HepG2 (cell line): ENCODE measurements around the gene SCAMP3. TPM values are rescaled to one million over a fixed set of nuclear protein-coding genes. Genes with fewer than 3 reads are reported as not detected.

Experiments
- ARID4A ChIP-seq: sonication (generic); formaldehyde crosslinking; IDR thresholded peaks from 2 replicates; pipeline ENCODE4 v1.5.0; 2020; ENCODE audit warnings: mild to moderate bottlenecking, missing genetic modification reagents, borderline replicate concordance
- ARNT ChIP-seq: fragments of 450-650 bp; IDR thresholded peaks from 2 replicates; pipeline ENCODE4 v1.6.1; 2017
- CCAR2 ChIP-seq: fragments of 200-400 bp; formaldehyde crosslinking; optimal IDR thresholded peaks from 2 replicates; pipeline ENCODE3; 2018; ENCODE audit warnings: low read depth, mild to moderate bottlenecking, low read length, moderate library complexity
- EZH2 ChIP-seq: conservative IDR thresholded peaks from 2 replicates; pipeline ENCODE4 v1.6.1; 2012; ENCODE audit warnings: mild to moderate bottlenecking, low read depth, low read length, moderate library complexity
- FOXO1 ChIP-seq: sonication (generic); formaldehyde crosslinking; IDR thresholded peaks from 2 replicates; pipeline ENCODE4 v1.4.0; 2020; ENCODE audit warnings: missing genetic modification reagents
- GFI1 ChIP-seq: sonication (generic); formaldehyde crosslinking; IDR thresholded peaks from 2 replicates; pipeline ENCODE4 v1.5.0; 2020; ENCODE audit warnings: missing genetic modification reagents, mild to moderate bottlenecking, borderline replicate concordance
- KDM1A ChIP-seq: IDR thresholded peaks from 2 replicates; pipeline ENCODE4 v1.6.1; 2016; ENCODE audit warnings: missing compliant biosample characterization
- MTF2 ChIP-seq: sonication (generic); formaldehyde crosslinking; IDR thresholded peaks from 2 replicates; pipeline ENCODE4 v1.5.0; 2020; ENCODE audit warnings: missing genetic modification reagents, borderline replicate concordance
- POLR2AphosphoS2 ChIP-seq: IDR thresholded peaks from 2 replicates; pipeline ENCODE4 v1.6.1; 2011; ENCODE audit warnings: low read depth, low read length, improper control_type of control experiment
- POLR2G ChIP-seq: fragments of 200-400 bp; formaldehyde crosslinking; IDR thresholded peaks from 2 replicates; pipeline ENCODE4 v1.6.1; 2018; ENCODE audit warnings: mild to moderate bottlenecking, low read depth, low read length, moderate library complexity
- RAD21 ChIP-seq: fragments of 450-650 bp; formaldehyde crosslinking; IDR thresholded peaks from 2 replicates; pipeline ENCODE4 v1.5.0; 2020; ENCODE audit warnings: mild to moderate bottlenecking
- SOX6 ChIP-seq, 2 experiments: fragments of 450-650 bp in 1 of 2; sonication (generic) in 1 of 2; formaldehyde crosslinking in 1 of 2; IDR thresholded peaks; 2 replicates each; pipeline versions ENCODE4 v1.4.0 to v1.6.1; 2017 to 2020; ENCODE audit warnings: antibody characterized with exemption in 1 of 2, mild to moderate bottlenecking in 1 of 2, missing genetic modification reagents in 1 of 2
- SRF ChIP-seq: IDR thresholded peaks from 2 replicates; pipeline ENCODE4 v1.6.1; 2011; ENCODE audit warnings: mild to moderate bottlenecking, low read depth, low read length, moderate library complexity
- THAP11 ChIP-seq: IDR thresholded peaks from 2 replicates; pipeline ENCODE4 v1.6.1; 2016; ENCODE audit warnings: missing biosample characterization, missing genetic modification reagents
- WIZ ChIP-seq: sonication (generic); formaldehyde crosslinking; IDR thresholded peaks from 2 replicates; pipeline ENCODE4 v1.5.1; 2020; ENCODE audit warnings: mild to moderate bottlenecking, missing genetic modification reagents
- ZBTB20 ChIP-seq: sonication (generic); formaldehyde crosslinking; IDR thresholded peaks from 2 replicates; pipeline ENCODE4 v1.8.1; 2023; ENCODE audit warnings: missing genetic modification reagents, low read depth, mild to moderate bottlenecking, borderline replicate concordance
- ZBTB34 ChIP-seq: sonication (generic); formaldehyde crosslinking; IDR thresholded peaks from 2 replicates; pipeline ENCODE4 v1.8.0; 2022; ENCODE audit warnings: mild to moderate bottlenecking, missing genetic modification reagents
- ZNF225 ChIP-seq: sonication (generic); formaldehyde crosslinking; IDR thresholded peaks from 2 replicates; pipeline ENCODE4 v1.4.0; 2020; ENCODE audit warnings: mild to moderate bottlenecking, missing genetic modification reagents
- ZNF264 ChIP-seq: sonication (generic); formaldehyde crosslinking; IDR thresholded peaks from 2 replicates; pipeline ENCODE4 v1.4.0; 2020; ENCODE audit warnings: missing genetic modification reagents
- ZNF30 ChIP-seq: sonication (generic); formaldehyde crosslinking; IDR thresholded peaks from 2 replicates; pipeline ENCODE4 v1.5.0; 2020; ENCODE audit warnings: mild to moderate bottlenecking, missing genetic modification reagents
- ZNF337 ChIP-seq: sonication (generic); formaldehyde crosslinking; IDR thresholded peaks from 2 replicates; pipeline ENCODE4 v1.5.1; 2020; ENCODE audit warnings: missing genetic modification reagents, low read depth, mild to moderate bottlenecking, borderline replicate concordance
- ZNF563 ChIP-seq: sonication (generic); formaldehyde crosslinking; IDR thresholded peaks from 2 replicates; pipeline ENCODE4 v1.8.0; 2022; ENCODE audit warnings: mild to moderate bottlenecking, moderate library complexity, missing genetic modification reagents
- ZNF598 ChIP-seq: sonication (generic); formaldehyde crosslinking; IDR thresholded peaks from 2 replicates; pipeline ENCODE4 v1.5.1; 2020; ENCODE audit warnings: mild to moderate bottlenecking, missing genetic modification reagents, borderline replicate concordance
- ZNF674 ChIP-seq: sonication (generic); formaldehyde crosslinking; IDR thresholded peaks from 2 replicates; pipeline ENCODE4 v1.5.0; 2020; ENCODE audit warnings: low read depth, mild to moderate bottlenecking, missing genetic modification reagents
- ZNF839 ChIP-seq: sonication (generic); formaldehyde crosslinking; IDR thresholded peaks from 2 replicates; pipeline ENCODE4 v1.4.0; 2020; ENCODE audit warnings: missing genetic modification reagents, mild to moderate bottlenecking, borderline replicate concordance
- polyA plus RNA-seq, 8 experiments: library from polyadenylated mRNA; depleted of rRNA in 3 of 8; stranded (reverse) in 7 of 8; unstranded in 1 of 8; fragments of >200 nt; fragmentation: Illumina TruSeq in 4 of 8; extraction: Trizol in 4 of 8; gene quantifications; 2 replicates each; pipeline versions ENCODE4 v1.2.1 to v1.2.3, GENCODE V29; 2011 to 2016; ENCODE audit warnings: low read depth in 4 of 8, missing spikeins in 1 of 8, mixed read lengths in 1 of 8; ENCODE audit not compliant: insufficient read depth in 1 of 8
- total RNA-seq, 5 experiments: library from RNA; depleted of rRNA; stranded (reverse); fragments of >200 nt; fragmentation: Illumina TruSeq; extraction: Trizol; gene quantifications; 2 replicates each; pipeline ENCODE4 v1.2.3, GENCODE V29; 2016; ENCODE audit warnings: low read depth in 1 of 5

The SCAMP3 gene
- total and polyA plus RNA-seq, 2 of the 13 experiments (the other 11 are each of a cell fraction or from before 2014, with no cell fraction given) = 46.8 to 83.3 TPM

DNA sequence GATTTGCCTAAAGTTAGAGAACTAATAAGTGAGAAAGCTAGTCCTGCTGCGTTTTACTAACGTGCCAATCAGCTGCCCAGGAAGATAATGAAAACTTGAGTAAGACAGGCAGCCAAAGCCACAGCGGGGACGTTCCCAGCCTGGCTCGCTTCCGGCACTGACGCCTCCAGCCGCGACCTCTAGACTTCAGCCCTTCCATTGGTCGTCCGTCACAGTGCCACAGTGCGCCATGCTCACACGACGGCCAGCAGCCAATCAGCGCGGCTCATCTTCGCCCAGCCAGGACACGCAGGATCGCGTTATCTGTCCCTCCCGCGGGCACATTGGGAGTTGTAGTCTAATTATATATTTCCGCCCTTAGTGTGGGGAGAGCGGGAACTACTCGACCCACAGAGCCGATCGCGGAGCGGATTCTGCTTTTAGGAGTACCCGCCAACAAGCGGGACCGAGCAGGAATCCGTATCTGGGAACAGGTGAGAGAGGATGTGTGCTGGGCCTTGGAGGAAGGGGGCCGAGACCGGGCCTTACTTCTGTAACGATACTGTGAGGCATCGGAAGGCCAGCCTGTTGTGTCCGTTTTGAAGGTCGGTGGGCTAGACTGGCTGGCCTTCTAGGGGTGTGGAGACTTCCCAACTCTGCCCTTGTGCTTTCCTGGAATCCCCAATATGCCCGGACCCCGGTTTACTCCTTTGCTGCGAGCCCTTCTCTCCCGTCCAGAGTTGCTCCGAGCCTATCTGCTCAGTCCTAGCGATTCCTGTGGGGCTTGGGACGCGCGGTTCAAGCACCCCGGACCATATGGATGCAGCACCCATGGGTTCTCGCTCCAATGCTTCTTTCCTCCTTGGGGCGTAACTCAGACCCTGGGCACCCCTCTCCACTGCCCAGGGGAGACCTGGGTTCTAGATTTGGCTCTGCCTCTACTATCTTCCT lies 46.6 kb upstream of the SCAMP3 start, which contains the start of gene FDPS (continued):
- TF ChIP-seq ARID4A (CRISPR knock-in tag) = peak; percentile 87; the same call in 1 of the 2 replicates
- no peak for TF ChIP-seq SOX6 (IDR thresholded peaks at IDR 0.05)
- TF ChIP-seq SOX6 (CRISPR knock-in tag; IDR thresholded peaks at IDR 0.05) = peak; percentile 47
- 0 out of 2 replicates have a peak, but pooled peaks have one; percentile 29 for TF ChIP-seq ZNF264 (CRISPR knock-in tag)
- TF ChIP-seq KDM1A (CRISPR knock-in tag) = no peak
- TF ChIP-seq GFI1 = 0 out of 2 replicates have a peak, but pooled peaks have one; percentile 50
- TF ChIP-seq ZNF30 (CRISPR knock-in tag) = no peak
- TF ChIP-seq ZNF225 (CRISPR knock-in tag) = 0 out of 2 replicates have a peak, but pooled peaks have one; percentile 30
- TF ChIP-seq ZNF337 (CRISPR knock-in tag) = no peak
- TF ChIP-seq POLR2AphosphoS2 = no peak
- no peak for TF ChIP-seq ZBTB20 (CRISPR knock-in tag)
- TF ChIP-seq WIZ = peak; percentile 41; the same call in 1 of the 2 replicates
- no peak for TF ChIP-seq SRF
- TF ChIP-seq ZNF563 (CRISPR knock-in tag) = 0 out of 2 replicates have a peak, but pooled peaks have one; percentile 50
- TF ChIP-seq MTF2 = no peak
- 0 out of 2 replicates have a peak, but pooled peaks have one; percentile 22 for TF ChIP-seq RAD21 (CRISPR knock-in tag)
- 0 out of 2 replicates have a peak, but pooled peaks have one; percentile 56 for TF ChIP-seq ZNF839 (CRISPR knock-in tag)
- TF ChIP-seq POLR2G = peak; percentile 88
- TF ChIP-seq FOXO1 = no peak; the same call in 1 of the 2 replicates
- peak; percentile 99 for TF ChIP-seq THAP11 (CRISPR knock-in tag)
- TF ChIP-seq CCAR2 = no peak
- TF ChIP-seq EZH2 = no peak
- TF ChIP-seq ZBTB34 (CRISPR knock-in tag) = no peak
- no peak for TF ChIP-seq ZNF598 (CRISPR knock-in tag)
- TF ChIP-seq ZNF674 (CRISPR knock-in tag) = no peak
- TF ChIP-seq ARNT = no peak
